Measurements from ENCODE around the gene ZFAND3. TPM values are rescaled to one million over a fixed set of nuclear protein-coding genes. Genes with fewer than 3 reads are reported as not detected.
A peak's percentile ranks its signal among the peaks of the same experiment; 100 is the strongest.

Gene ZFAND3
- total RNA-seq, 2 donors from 2014 or later: 61.1 to 83.6 TPM

- intact Hi-C loops (cut with DNase I): no loop called here
- ATAC-seq (peak; percentile 17 to 37), DNase-seq (peak; percentile 80)
Measured at GRCh38 chr6:37819802-37820717, 533 bp downstream of the ZFAND3 start.

GRCh38 chr6:37820718-37821079 is 1.2 kb downstream of the ZFAND3 start:
- no peak for DNase-seq
- intact Hi-C loops (cut with DNase I): no loop called here
- ATAC-seq: no peak

GRCh38 chr6:37821446-37821845 is 1.9 kb downstream of the ZFAND3 start:
- no peak for DNase-seq
- ATAC-seq: no peak
- intact Hi-C loops (cut with DNase I): no loop called here

- no peak for DNase-seq
- intact Hi-C loops (cut with DNase I): no loop called here
- ATAC-seq: no peak
Measured at GRCh38 chr6:37822851-37823682, 3.5 kb downstream of the ZFAND3 start.

- intact Hi-C loops (cut with DNase I): no loop called here
- DNase-seq: no peak
- ATAC-seq: no peak
Measured at GRCh38 chr6:37824170-37824569, 4.6 kb downstream of the ZFAND3 start.

- DNase-seq: no peak
- intact Hi-C loops (cut with DNase I): no loop called here
- ATAC-seq: no peak
Measured at GRCh38 chr6:37826188-37826587, 6.7 kb downstream of the ZFAND3 start.

GRCh38 chr6:37826993-37827392 is 7.5 kb downstream of the ZFAND3 start:
- intact Hi-C loops (cut with DNase I): no loop called here
- ATAC-seq: no peak

GRCh38 chr6:37827603-37828265 is 8.2 kb downstream of the ZFAND3 start:
- no peak for DNase-seq
- intact Hi-C loops (cut with DNase I): no loop called here
- ATAC-seq: no peak

More at GRCh38 chr6:37826993-37827392, 7.5 kb downstream of the ZFAND3 start:
- no peak for DNase-seq

GRCh38 chr6:37830225-37830624 is 10.7 kb downstream of the ZFAND3 start:
- intact Hi-C loops (cut with DNase I): no loop called here
- no peak for DNase-seq
- no peak for ATAC-seq

- intact Hi-C loops (cut with DNase I): no loop called here
- DNase-seq (no peak), ATAC-seq (no peak)
Measured at GRCh38 chr6:37831457-37831856, 11.9 kb downstream of the ZFAND3 start.

GRCh38 chr6:37835923-37836322 is 16.4 kb downstream of the ZFAND3 start:
- intact Hi-C loops (cut with DNase I): no loop called here
- no peak for DNase-seq
- no peak for ATAC-seq

- intact Hi-C loops (cut with DNase I): no loop called here
- DNase-seq: no peak
- peak in 1 of 2 donors; percentile 36 for ATAC-seq
Measured at GRCh38 chr6:37838219-37838921, 18.8 kb downstream of the ZFAND3 start.

- no peak for DNase-seq
- intact Hi-C loops (cut with DNase I): no loop called here
- no peak for ATAC-seq
Measured at GRCh38 chr6:37840143-37840939, 20.8 kb downstream of the ZFAND3 start.

- intact Hi-C loops (cut with DNase I): no loop called here
- no peak for ATAC-seq
Measured at GRCh38 chr6:37840940-37841300, 21.4 kb downstream of the ZFAND3 start.

GRCh38 chr6:37845026-37845911 is 25.7 kb downstream of the ZFAND3 start:
- ATAC-seq: peak in 1 of 2 donors; percentile 42
- no peak for DNase-seq

More at GRCh38 chr6:37840940-37841300, 21.4 kb downstream of the ZFAND3 start:
- DNase-seq: no peak

GRCh38 chr6:37845930-37846329 is 26.4 kb downstream of the ZFAND3 start:
- intact Hi-C loops (cut with DNase I): no loop called here
- ATAC-seq: no peak
- DNase-seq: no peak

More at GRCh38 chr6:37845026-37845911, 25.7 kb downstream of the ZFAND3 start:
- intact Hi-C loops (cut with DNase I): no loop called here

- no peak for DNase-seq
- intact Hi-C loops (cut with DNase I): no loop called here
- ATAC-seq: no peak
Measured at GRCh38 chr6:37847704-37848103, 28.2 kb downstream of the ZFAND3 start.

Measured in left cardiac atrium (tissue), 4 donors.